HG02938 (cell line): ENCODE measurements around the gene LIX1.
"Not testable (repeated sequence)": the region's sequence is repeated elsewhere in the genome, so short reads cannot be mapped to it uniquely, and the experiment has no call there.

Source experiments
- ATAC-seq: cut with Tn5 transposase; IDR thresholded peaks from one replicate; pipeline ENCODE4 v1.9.1; 2021; ENCODE audit warnings: mild to moderate bottlenecking, moderate library complexity; ENCODE audit not compliant: unreplicated experiment

Gene LIX1

DNA sequence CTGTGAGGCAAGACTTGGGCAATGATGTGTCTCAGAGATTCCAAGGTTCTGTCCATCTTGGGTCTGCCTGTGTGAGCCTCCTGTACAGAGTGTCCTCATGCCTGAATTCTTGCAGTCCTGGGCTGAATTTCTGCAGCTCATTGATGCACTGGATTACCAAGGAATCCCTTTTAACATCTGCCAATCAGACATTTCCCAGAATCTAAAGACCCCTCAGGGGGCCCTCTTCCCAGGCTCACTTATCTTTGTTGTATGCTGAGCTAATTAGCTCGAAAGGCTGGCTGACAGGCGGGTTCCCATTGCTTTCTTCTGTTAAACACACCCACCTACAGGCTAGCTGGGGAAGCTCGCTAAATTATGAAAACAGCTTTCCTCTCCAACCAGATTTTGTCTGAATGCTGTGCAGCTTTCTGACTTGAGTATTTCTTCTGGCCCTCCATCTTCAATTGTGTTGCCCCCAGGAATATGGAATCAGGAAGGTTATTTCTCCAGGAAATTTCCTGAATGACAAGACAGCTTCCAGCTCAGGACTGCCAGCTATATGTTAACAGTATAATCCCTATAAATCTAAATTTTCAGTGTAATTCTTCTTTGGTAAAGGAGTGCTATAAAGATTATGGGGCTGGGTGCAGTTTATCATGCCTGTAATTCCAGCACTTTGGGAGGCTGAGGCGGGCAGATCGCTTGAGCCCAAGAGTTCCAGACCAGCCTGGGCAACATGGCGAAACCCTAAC, at the start of gene LIX1:
LIX1 (minus strand) TSS at position 91 of the 734 bp plus-strand sequence; CDS start at position 56, 35 bp downstream.
- ATAC-seq, result peak; percentile 67

GRCh38 chr5:97191893-97192292, 49.5 kb upstream of the LIX1 start:
- ATAC-seq, result no peak

- not testable (repeated sequence) for ATAC-seq
These were observed 47.1 kb upstream of the LIX1 start for GRCh38 chr5:97189523-97189922.

DNA sequence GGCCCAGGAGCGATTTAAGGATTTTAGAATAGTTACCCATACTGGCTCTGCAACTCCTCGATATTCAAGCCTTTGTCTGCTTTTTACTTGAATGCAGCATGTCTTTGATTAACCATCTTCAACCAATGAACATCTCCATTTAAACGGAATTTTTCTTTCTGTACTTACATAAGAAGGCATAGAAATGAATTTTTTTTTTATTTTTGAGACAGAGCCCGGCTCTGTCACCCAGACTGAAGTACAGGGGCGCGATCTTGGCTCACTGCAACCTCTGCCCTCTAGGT, 41.5 kb upstream of the LIX1 start:
- ATAC-seq, result no peak

DNA sequence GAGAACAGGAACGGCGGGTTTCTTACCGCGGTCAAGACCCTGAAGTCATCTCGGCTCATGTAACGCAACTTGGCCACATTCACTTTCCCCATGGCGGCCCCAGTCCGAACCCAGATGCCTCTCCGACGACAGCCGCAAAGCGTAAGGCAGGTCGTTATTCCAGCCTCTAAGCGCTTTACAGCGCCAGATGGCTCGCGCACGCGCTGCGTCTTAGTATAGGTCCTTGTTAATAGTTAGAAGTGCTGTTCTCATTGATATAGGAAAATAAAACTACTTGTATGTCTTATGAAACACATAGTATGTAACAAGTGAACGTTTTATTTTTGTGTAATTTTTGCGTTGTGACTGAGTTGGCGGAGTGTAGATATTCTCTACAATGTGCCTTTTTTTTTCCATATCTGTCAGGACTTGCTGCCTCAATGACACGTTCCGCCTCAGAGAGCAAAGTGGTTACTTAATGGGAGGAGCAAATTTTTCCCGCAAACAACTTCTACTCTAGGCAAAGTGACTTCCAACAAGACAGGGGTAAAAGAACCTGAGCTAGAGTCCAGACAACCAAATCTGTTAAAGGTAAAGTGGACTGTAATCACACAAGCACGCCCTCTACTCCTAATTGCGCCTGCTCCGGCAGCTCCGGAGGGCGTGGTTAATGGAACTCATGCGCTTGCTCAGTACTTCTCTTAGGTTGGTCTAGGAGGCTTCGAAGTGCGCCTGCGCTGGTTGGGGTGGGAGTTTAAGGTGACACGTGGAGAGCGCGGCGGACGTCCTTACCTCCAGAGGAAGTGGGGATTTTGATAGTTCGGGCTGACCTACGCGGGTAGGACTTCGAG, 40.9 kb upstream of the LIX1 start, which contains the start of gene RIOK2:
RIOK2 (minus strand) TSS at position 148 of the 830 bp plus-strand sequence; CDS start at position 92, 56 bp downstream.
- peak; percentile 85 for ATAC-seq

DNA sequence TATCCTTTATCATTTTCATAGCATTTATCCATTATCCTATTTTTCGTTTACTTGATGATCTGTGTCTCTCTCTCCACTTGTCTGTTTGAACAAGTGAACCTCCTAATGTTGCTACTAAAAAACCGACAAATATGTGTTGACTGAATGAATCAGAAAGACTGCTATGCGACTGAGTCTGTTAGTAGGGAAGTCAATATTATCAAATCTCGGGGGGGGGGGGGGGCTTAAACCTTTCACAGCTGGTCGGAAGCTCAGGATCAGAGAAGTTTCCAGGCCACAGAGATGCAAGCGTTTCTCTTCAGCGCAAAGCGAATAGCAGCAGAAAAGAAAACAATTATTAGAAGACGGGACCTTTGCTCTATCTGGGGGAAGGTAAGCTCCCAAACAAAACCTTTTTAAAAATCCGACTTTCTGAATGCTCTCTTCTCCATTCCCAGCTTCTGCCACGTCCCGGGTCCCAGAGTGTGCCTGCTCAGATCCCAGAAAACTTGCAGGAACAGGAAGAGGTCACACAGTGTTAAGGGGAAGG, 40.2 kb upstream of the LIX1 start:
- ATAC-seq, result no peak

GRCh38 chr5:97181856-97182545, 39.6 kb upstream of the LIX1 start:
- ATAC-seq, result no peak

GRCh38 chr5:97179457-97179856, 37.0 kb upstream of the LIX1 start:
- not testable (repeated sequence) for ATAC-seq

GRCh38 chr5:97172227-97172626, 29.8 kb upstream of the LIX1 start:
- ATAC-seq, result no peak

GRCh38 chr5:97171703-97172102, 29.3 kb upstream of the LIX1 start:
- no peak for ATAC-seq

DNA sequence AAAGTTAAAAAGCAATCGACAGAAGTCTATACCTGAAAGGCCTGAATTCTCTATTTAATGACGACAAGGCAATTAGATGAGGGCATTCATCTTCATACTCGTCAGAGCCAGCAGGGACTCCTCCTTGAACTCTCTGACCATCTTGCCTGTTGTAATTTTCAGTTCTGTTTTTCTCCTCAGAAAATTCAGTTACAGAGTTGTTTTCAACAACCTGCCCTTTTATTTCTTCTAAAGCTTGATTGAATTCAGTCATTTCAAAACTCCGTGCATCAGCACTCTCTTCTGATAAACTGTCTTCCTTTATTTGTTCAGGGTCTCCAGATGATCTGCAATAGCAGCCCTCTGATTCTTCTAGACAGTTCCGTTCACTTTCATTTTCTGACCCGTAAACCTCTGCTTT, 25.0 kb upstream of the LIX1 start:
- peak; percentile 81 for ATAC-seq

- ATAC-seq, result no peak
These were observed 23.3 kb upstream of the LIX1 start for GRCh38 chr5:97165726-97166125.

- no peak for ATAC-seq
These were observed 22.4 kb upstream of the LIX1 start for GRCh38 chr5:97164846-97165245.

DNA sequence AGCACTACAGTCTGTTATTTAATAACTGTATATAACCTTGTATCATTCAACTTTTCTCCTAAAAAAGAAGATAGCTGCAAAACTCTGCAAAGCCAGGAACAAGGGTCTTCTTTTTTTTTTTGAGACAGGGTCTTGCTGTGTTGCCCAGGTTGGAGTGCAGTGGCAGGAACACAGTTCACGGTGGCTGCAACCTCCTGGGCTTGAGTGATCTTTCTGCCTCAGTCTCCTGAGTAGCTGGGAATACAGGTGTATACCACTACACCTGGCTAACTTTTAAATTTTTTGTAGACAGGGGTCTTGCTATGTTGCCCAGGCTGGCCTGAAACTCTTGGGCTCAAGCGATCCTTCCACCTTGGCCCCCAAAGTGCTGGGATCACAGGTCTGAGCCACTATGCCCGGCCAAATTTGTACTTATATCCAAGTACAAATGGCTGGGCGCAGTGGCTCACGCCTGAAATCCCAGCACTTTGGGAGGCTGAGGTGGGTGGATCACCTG, 21.4 kb upstream of the LIX1 start:
- ATAC-seq, result no peak

GRCh38 chr5:97163360-97163764, 21.0 kb upstream of the LIX1 start:
- no peak for ATAC-seq

GRCh38 chr5:97162045-97162444, 19.6 kb upstream of the LIX1 start:
- ATAC-seq, result no peak

GRCh38 chr5:97157689-97158088, 15.3 kb upstream of the LIX1 start:
- no peak for ATAC-seq

DNA sequence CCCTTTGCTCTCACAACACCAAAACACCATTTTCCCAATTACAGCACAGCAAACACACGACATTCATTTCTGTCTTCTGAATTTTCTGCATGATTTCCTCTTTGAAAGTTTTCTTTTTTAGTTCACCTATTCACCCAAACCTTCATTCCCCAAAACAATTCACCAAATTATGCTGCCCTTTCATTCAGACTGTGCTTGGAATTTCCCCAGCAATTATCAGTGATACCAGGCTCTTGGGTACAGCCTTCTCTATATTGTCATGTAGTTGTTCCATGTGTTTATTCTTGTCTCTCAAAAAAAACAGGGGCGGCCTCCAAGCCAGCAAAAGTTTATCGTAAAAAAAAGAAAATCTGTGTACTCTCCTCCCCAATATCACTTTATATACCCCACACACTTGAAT, 9.0 kb upstream of the LIX1 start:
- no peak for ATAC-seq

DNA sequence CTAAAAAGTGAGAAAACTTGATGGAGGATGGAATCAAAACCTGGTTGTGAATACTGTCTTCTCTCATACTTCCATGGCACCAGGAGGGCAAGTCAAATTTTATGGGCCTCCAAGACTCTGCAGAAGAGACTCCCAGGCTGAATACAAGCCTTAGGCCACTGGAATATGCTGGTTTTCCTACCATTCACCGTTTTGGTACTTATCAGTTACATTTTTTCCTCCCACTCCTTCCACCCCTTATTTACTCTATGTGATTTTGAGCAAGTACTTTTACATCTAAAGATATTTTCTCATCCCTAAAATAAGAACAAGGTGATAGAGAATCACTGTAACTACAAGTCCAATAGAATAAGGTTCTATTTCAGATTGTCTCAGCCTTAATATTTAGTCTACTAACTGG, 8.0 kb upstream of the LIX1 start:
- no peak for ATAC-seq

DNA sequence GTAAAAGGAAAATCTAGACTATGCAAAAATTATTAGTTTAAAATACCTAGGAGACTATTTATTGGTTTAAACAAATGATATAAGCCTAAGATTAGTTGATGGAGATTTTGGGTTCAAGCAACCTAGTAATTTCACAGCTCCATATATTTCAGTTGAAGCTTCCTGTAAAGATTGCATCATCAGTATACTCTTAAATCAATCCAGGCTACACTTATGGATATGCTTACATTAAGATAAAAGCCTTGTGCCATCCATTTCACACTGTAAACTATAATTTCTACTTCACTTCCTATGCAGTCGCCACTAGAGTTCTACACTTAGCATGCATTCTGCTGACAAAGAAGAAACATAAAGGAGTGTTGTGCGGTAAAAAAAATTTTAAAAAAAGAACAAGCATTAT, 7.3 kb upstream of the LIX1 start:
- ATAC-seq, result no peak

DNA sequence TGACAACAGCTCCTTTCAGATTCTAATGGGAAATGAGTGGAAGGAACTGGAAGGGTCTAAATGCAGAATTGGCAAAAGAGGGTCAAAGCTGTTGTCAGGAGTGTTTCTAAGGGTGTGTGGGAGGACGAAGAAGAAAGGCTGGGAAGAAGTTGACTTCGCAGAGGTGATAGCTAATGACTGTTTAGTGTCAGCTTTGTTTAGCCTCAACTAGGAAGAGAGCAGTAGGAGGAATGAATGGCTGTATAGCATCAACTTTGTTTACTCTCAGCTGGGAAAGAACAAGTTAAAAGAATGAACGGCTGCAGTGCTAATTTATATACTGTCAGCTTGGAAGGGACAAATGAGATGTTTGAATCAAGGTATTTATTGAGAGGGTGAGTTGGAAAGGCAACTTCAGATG, 5.9 kb upstream of the LIX1 start:
- no peak for ATAC-seq
